Ascending aorta (tissue), 2 donors: ENCODE data around the gene TMEM222. TPM values are rescaled to one million over a fixed set of nuclear protein-coding genes. Genes with fewer than 3 reads are reported as not detected.

Source experiments
- DNase-seq, 2 donors: peaks; one replicate each; pipeline ENCODE4 v3.0.0-alpha.2; 2019; ENCODE audit warnings: low spot score in 2 of 2
- H3K27ac ChIP-seq, 2 donors: fragments of 200-600 bp; sonication (generic); one replicate each; pipeline ENCODE4 v1.5.1; 2016 to 2017; ENCODE audit warnings: mild to moderate bottlenecking in 1 of 2
- H3K27me3 ChIP-seq: fragments of 200-600 bp; sonication (generic); one replicate; pipeline ENCODE4 v1.5.1; 2017
- H3K36me3 ChIP-seq, 2 donors: fragments of 200-600 bp; sonication (generic); one replicate each; pipeline ENCODE4 v1.5.1; 2016
- H3K4me1 ChIP-seq, 2 donors: fragments of 200-600 bp; sonication (generic); one replicate each; pipeline ENCODE4 v1.5.1; 2016 to 2017; ENCODE audit warnings: mild to moderate bottlenecking in 1 of 2
- H3K4me3 ChIP-seq, 2 donors: fragments of 200-600 bp; sonication (generic); one replicate each; pipeline ENCODE4 v1.5.1; 2016 to 2017; ENCODE audit warnings: mild to moderate bottlenecking in 1 of 2
- H3K9me3 ChIP-seq, 2 donors: fragments of 200-600 bp; sonication (generic); one replicate each; pipeline ENCODE4 v1.5.1; 2016
- intact Hi-C: fragments of 100-400 bp; cut with DNase I; formaldehyde crosslinking; loops from one replicate; pipeline ENCODE4 v1.15.1; 2023
- total RNA-seq: library from RNA; depleted of rRNA; stranded (reverse); fragments of >200 nt; gene quantifications from one replicate; pipeline ENCODE4 v1.1.0, GENCODE V29; 2016
- TF ChIP-seq, protein P1 (sequence below), 3 experiments: fragments of 200-600 bp in 2 of 3; fragments of 450-650 bp in 1 of 3; sonication (generic) in 2 of 3; IDR thresholded peaks; one replicate each; pipeline ENCODE4 v1.5.1; 2016 to 2019; ENCODE audit warnings: antibody characterized with exemption in 3 of 3, mild to moderate bottlenecking in 1 of 3, moderate library complexity in 1 of 3

Gene TMEM222
- total RNA-seq, 1 donor from 2014 or later = 28.6 TPM

DNA sequence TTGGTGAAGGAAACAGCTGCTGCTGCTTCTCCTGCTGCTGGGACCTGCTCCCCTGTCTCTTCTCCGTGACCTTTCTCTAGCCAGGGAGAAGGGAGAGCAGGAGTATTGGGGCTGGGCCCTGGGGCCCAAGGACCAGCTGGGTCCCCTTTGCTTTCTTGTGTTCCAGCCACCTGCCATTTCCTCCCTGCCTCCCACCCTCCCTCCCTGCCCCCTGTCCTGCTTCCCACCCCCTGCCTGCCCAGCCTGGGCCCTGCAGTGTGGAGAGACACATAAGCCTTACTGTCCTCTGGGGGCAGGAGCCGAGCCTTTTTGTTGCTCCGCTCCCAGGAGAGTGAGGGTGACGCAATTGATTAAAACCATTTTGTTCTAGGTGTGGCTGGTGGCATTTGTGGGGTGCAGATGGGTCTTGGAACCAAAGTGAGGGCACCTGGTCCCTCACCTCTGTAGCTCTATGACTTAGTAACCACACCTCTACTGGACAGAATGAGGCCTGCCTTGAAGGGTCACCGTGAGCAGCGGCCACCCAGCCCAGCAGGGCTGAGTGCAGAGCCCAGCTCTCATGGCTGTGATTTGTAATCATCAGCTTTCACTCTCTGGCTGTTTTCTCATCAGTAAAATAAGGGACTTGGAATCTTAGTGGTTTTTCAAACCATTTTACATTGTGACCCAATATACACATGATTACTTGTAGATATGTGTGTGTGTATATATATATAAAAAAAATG lies 13.9 kb upstream of the TMEM222 start:
- no peaks in the 10 kb centered on the region for H3K27me3 ChIP-seq
- H3K4me3 ChIP-seq = no peak overlapping the region
- no peak for DNase-seq
- no peaks in the 10 kb centered on the region for H3K4me1 ChIP-seq
- TF ChIP-seq, protein P1, sequence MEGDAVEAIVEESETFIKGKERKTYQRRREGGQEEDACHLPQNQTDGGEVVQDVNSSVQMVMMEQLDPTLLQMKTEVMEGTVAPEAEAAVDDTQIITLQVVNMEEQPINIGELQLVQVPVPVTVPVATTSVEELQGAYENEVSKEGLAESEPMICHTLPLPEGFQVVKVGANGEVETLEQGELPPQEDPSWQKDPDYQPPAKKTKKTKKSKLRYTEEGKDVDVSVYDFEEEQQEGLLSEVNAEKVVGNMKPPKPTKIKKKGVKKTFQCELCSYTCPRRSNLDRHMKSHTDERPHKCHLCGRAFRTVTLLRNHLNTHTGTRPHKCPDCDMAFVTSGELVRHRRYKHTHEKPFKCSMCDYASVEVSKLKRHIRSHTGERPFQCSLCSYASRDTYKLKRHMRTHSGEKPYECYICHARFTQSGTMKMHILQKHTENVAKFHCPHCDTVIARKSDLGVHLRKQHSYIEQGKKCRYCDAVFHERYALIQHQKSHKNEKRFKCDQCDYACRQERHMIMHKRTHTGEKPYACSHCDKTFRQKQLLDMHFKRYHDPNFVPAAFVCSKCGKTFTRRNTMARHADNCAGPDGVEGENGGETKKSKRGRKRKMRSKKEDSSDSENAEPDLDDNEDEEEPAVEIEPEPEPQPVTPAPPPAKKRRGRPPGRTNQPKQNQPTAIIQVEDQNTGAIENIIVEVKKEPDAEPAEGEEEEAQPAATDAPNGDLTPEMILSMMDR (IDR thresholded peaks at IDR 0.05) = no peak
- peaks cover 25 to 30% of the 10 kb centered on the region in 2 donors for H3K36me3 ChIP-seq
- no peak overlapping the region for H3K27ac ChIP-seq
- H3K9me3 ChIP-seq = no peaks in the 10 kb centered on the region
- intact Hi-C loops = no loop called here

DNA sequence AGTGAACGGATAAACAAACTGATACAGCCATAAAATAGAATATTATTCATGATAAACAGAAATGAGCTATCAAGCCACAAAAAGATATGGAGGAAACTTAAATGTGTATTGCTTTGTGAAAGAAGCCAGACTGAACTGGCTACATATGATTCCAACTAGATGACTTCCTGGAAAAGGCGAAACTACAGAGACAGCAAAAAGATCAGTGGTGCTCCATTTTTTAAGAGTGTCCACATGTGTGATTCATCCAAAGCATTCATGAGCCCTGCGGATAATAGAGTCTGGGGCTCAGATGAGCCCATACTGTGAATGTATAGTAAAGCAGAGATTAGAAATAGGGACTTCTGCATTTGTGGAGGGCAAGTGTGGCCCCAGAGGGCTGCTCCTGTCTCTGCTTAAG lies 7.8 kb upstream of the TMEM222 start:
- H3K27me3 ChIP-seq = no peaks in the 10 kb centered on the region
- no peak overlapping the region for H3K4me3 ChIP-seq
- intact Hi-C loops = no loop called here
- peaks cover 0 to 4% of the 10 kb centered on the region in 2 donors for H3K36me3 ChIP-seq
- H3K27ac ChIP-seq = no peak overlapping the region
- TF ChIP-seq, protein P1 (IDR thresholded peaks at IDR 0.05) = no peak
- no peak for DNase-seq
- H3K9me3 ChIP-seq = no peaks in the 10 kb centered on the region
- no peaks in the 10 kb centered on the region for H3K4me1 ChIP-seq

DNA sequence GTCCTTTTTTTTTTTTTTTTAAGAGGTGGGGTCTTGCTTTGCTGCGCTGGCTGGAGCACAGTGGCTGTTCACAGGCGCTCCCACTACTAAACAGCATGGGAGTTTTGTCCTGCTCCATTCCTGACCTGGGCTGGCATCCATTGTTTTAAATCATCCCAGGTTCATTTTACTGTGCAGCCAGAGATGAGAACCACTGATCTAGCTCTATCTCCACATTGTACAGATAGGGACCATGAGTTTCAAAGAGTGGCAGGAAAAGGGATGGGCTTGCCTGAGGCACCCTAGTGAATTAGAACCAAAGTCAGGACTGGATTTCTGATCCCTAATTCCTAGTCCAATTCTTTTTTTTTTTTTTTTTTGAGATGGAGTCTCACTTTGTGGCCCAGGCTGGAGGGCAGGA lies 7.2 kb upstream of the TMEM222 start:
- intact Hi-C loops = no loop called here
- Histone ChIP-seq H3K4me3 (no peak overlapping the region), H3K27me3 (no peaks in the 10 kb centered on the region), H3K4me1 (no peaks in the 10 kb centered on the region), H3K27ac (no peak overlapping the region), H3K9me3 (no peaks in the 10 kb centered on the region), H3K36me3 (peaks cover 0 to 3% of the 10 kb centered on the region in 2 donors)
- no peak for DNase-seq
- TF ChIP-seq, protein P1 (IDR thresholded peaks at IDR 0.05) = no peak

DNA sequence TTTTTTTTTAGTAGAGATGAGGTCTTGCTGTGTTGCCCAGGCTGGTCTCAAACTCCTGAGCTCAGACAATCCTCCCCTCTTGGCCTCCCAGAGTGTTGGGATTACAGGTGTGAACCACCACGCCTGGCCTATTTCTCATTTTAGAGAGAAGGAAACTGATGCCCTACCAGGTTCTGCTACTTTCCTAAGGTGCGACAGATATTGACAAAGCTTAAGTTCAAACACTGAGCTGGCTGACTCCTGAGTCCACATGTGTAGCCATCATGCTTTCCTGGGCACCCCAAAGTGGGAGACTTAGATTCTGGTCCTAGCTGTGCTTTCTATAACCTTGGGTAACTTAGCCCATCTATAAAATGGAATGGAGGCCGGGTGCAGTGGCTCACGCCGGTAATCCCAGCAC lies 5.1 kb upstream of the TMEM222 start:
- TF ChIP-seq, protein P1 (IDR thresholded peaks at IDR 0.05) = no peak
- no peaks in the 10 kb centered on the region for H3K4me1 ChIP-seq
- intact Hi-C loops = no loop called here
- H3K4me3 ChIP-seq = no peak overlapping the region
- DNase-seq = no peak
- H3K27me3 ChIP-seq = no peaks in the 10 kb centered on the region
- no peaks in the 10 kb centered on the region for H3K36me3 ChIP-seq
- H3K27ac ChIP-seq = no peak overlapping the region
- no peaks in the 10 kb centered on the region for H3K9me3 ChIP-seq

DNA sequence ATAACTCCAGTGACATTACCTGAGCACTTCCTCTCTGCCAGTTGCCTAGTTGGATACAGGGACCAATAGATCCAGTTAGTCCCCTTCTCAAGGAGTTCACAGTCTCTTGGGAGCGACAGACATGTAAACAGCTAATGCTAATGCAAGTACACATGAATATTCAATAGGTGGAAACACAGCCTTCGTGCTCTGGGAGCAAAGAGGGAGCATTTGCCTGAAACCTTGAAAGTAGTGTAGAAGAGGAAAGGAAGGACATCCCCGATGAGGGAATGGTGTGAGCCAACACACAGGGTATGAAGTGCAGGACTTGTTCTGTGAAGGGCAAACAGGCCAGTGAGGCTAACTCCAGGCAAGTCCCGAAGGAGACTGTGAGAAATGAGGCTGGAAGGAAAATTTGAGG lies 3.8 kb upstream of the TMEM222 start:
- Histone ChIP-seq H3K9me3 (no peaks in the 10 kb centered on the region), H3K27ac (no peak overlapping the region), H3K27me3 (no peaks in the 10 kb centered on the region), H3K36me3 (no peaks in the 10 kb centered on the region), H3K4me1 (peaks cover 0 to 2% of the 10 kb centered on the region in 2 donors), H3K4me3 (no peak overlapping the region)
- intact Hi-C loops = no loop called here
- DNase-seq = no peak
- TF ChIP-seq, protein P1 (IDR thresholded peaks at IDR 0.05) = no peak
